NCI-H1105 (cell line): ENCODE results near the gene EVC2.
A peak's percentile ranks its signal among the peaks of the same experiment; 100 is the strongest.

ENCODE experiments used
- DNase-seq: peaks from one replicate; lab custom pipeline; 2025; lab: John Stamatoyannopoulos, UW

The EVC2 gene

DNA sequence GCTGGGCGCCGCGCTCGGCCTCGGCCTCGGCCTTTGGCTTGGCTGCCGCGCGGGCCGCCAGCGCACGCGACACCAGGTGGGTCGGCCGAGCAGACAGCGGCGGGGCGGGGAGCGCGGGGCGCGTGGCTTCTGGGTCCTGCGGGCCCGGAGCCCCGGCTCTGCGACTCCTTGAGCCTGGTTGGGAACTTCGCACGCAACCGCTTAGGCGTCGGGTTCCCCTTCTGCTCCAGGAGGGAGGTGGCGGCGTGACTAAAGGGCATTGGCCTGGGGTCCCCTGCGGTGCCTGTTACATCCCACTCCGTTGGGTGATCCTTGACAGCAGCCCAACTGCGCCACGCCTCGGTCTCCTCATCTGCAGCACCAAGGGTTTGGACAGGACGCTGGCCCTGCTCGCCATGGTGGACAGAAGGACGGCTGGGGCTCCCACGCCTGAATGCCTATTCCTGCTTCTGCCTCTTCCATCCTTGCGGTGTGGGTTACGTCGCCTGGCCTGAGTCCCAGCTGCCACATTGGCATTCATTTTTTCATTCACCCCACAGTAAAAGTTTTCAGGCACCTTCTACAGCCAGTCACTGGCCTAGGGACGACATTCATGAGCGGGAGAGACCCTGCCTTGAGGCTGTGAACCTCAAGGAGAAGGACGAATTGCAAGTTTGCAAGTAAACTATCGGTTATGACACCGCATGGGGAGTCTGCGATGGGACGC is 3.3 kb upstream of the EVC2 start:
- DNase-seq, result no peak

DNA sequence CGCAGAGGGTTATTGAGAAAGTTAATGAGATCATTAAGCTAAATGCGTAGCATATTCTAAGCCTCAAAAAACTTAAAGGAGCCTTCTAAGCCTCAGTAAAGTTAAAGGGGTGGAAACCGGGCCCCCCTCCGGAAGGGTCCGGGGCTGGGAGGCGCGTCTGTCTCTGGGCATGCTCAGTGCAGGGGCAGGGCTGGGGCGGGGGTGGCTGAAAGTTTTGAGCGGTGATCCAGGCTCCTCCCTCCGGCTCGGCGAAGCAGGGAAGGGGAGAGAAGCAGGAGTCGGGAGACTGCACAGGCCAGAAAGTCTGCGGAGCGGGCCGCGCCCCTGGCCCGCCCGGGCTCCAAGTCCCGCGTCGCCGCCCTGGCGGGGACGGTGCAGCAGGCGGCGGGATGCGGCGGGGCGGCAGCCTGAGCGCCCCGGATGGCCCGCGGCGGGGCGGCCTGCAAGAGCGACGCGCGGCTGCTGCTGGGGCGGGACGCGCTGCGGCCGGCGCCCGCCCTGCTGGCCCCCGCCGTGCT is 2.7 kb upstream of the EVC2 start, which contains the start of gene EVC:
Gene EVC (plus strand): TSS at position 241 of the 518 bp plus-strand sequence. CDS start 180 bp downstream, at position 421.
- DNase-seq, result peak; percentile 3

DNA sequence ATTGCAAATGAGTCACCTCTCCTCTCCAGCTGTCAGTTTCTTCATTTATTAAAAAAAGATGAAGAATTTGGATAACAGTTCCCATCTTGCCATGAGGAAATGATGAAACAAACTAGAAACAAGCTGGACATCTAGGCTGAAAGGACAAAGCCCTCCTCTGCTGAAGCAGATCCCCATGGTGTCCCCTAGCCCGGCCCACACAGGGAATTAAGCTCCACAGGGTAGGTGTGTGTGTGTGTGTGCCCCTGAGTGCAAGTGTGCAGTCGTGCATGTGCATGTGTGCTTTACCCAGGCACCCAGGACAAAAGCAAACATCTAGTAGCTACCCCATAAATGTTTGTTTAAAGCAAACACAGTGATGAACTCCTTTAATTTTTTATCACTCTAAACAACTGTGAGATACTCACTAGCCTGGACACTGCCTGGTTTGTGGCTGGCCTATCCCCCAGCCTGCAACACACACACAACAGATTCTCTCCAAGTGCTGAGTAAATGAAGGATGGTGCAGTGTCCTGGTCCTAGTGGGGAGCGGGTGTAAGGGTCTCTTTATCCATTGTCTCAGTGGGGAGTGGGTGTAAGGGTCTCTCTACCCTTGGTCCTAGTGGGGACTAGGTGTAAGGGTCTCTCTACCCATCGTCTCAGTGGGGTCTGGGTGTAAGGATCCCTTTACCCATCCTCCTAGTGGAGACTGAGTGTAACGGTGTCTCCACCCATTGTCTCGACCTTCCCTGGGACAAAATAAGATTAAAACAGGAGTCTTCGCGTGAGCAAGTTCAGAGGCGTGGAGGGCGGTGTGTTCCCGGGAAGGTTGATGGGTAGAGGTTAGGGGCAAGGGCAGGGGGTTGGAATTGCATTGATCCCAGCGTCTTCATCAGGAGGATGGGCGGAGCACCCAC is 2.0 kb upstream of the EVC2 start:
- DNase-seq, result no peak

DNA sequence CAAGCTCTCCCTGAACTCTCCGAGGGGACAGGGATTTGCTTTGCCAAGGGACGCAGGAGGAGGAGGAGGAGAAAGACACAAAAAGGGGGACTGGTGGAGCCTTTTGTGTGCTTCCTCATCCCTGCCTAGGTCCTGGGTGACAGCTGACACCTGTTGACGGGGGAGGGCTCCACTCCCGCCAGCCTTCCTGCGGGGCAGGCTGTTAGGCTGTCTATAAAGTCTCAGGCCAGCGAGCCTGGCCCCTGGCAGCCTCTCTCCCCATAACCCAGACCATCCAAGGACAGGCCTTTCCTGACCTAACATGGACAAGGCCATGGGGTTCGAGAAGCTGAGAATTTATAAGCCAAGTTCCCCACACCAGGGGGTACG is 832 bp upstream of the EVC2 start:
- no peak for DNase-seq

DNA sequence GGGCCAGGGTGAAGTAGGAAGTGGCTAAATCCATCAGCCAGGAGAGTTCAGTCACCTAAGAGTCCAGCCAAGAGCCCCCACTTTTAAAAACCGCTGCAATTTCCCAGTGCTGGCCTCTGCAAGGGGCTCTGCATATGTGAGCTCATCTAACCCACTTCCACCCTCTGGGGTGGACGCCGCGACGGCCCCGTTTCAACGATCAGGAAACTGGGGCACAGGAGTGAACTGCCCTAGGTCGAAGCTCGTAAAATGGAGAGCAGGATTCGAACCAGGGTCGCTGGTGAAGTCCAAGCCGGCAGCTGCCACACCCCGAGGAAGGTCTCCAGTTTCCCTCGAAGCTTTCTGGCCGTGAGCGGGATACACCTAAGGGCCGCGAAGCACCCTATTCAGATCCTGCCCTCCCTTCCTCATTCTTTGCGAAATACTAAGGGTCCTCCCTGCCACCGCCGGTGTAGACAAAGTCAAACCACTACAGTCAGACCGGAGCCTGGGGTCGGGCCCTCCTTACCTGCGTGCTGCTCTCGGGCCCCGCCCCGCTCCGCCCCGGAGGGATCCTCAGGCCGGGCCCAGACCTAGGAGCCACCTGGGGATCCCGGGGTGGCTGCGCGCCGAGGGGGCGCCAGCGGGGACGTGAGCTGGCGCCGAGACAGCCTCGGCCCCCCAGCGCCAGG is 446 bp downstream of the EVC2 start:
- DNase-seq, result no peak

DNA sequence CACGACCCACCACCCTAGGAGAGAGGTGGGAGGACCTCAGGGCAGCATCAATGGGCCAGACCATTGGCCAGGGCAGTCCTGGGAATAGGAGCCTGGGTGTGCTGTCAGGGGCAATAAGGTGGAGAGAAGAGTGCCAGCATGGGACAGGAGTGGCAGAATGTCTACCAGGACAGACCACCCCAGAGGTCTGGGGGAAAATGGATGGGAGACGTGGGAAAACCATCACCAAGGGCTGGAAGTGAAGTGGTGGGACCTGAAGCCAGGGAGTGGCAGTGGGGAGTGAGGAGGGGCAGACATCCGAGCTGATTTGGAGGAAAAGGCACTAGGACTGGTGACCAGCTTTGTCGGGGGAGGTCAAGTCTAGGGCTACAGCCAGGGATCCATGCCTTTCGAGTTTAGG is 993 bp downstream of the EVC2 start:
- no peak for DNase-seq

DNA sequence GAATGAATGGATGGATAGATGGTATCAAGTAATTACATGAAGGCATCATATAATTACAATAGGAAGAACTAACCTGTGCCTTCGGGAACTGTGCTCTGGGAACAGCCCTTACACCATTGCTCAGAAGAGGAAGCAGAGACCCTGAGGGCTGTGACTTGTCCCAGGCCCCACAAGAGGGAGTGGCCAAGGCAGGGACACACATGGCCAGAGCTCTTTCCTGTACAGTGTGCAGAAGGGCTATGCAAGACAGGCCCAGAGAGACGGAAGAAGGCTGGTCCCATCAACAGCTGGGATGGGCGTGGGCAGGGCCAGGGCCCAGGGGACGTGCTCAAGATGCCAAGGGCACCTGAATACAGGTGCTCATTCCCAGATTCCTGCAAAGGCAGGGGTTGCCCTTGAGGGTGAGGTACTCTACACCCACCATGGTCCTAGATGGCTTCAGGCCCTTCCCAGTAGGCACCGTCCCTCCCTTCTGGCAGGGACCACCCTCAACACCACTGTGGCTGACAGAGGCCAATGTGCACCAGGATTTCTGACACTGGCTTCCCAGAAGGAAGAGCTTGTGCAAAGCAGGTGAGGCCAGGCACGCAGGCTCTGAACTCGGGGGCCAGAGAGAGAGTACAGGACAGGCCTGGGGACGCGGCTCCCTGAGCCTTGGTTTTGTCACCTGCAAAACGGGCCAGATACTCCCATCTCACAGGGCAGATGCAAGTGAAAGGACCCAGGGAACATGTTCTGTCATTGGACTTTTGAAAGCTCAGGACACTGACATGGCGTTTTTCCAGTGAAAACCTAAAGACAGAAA is 1.7 kb downstream of the EVC2 start:
- no peak for DNase-seq

DNA sequence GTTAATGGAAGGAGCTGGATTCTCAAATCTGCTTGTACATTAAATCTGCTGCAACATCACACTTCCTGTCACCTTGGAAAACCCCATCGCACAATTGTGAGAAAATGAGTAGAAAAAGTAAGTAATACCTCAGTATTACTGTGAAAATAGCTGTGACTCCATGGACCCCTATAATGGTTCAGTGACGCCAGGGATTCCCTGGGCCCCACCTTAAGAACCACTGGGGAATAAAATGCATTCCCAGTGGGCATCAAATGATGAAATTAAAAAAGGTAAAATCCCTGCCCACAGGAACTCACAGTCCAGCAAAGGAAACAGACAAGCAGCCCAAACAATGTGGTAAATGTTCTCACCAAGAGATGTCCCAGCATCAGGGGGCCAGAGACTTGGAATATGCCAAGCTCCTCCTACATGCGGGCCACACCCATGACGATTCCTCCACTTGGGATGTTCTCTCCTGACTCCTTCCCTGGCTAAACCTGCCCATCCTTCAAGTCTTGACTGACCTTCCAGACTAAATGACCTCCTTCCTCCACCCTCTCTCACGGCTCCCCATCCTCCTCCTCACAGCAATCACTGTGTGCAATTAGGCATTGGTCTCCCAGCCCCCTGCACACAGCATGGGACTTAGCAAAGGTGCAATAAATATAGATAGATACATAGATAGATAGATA is 2.6 kb downstream of the EVC2 start:
- no peak for DNase-seq

DNA sequence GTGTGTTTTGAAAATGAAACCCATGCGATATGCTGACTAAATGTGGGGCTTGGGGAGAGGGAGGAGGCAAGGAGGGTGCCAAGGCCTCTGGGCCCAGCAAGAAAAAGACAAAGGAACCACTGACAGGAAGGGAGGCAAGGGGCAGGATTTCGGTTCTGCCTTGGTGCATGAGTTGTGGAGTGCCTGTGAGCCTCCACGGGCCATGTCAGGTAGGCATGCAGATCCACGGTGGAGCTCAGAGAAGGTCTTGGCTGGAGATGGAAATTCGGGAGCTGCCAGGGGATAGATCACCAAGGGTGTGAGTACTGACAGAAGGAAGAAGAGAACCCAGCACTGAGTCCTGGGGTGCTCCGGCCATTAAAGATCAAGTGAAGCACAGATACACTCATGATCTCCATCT is 4.1 kb downstream of the EVC2 start:
- DNase-seq, result no peak

DNA sequence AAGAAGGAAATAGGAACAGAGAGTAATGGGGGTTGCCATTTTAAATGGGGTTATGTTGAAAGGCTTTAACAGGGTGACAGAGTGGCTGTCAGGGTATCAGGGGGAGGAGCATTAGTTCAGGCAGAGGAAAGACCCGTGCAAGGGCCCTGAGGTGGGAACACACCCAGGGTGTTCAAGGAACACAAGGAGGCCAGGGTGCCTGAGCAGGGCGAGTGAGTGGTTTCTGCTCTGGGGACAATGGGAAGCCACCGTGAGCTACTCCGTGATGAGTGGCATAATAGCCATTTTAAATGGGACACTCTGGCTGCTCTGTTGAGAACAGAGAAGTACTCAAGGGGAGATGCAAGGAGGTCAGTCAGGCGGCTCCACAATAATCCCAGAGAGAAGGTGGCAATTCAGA is 4.5 kb downstream of the EVC2 start:
- DNase-seq, result no peak

DNA sequence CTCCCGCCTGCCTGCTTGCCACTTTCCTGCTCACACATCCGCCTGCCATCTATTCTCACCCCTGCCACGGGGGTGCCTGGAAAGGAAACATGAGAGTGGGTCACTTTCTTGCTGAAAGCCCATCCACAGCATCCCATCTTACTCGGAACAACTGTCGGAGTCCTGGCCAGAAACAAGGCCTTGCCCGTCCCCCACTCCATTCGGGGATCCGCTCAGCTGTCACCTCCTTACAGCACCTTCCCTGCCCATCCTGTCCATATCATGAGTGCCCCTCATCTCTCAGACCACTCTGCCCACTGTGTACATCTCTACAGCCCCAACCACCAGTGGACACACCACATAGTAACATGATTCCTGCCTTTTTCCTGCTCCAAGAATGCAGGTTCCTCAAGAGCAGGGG is 6.4 kb downstream of the EVC2 start:
- no peak for DNase-seq

DNA sequence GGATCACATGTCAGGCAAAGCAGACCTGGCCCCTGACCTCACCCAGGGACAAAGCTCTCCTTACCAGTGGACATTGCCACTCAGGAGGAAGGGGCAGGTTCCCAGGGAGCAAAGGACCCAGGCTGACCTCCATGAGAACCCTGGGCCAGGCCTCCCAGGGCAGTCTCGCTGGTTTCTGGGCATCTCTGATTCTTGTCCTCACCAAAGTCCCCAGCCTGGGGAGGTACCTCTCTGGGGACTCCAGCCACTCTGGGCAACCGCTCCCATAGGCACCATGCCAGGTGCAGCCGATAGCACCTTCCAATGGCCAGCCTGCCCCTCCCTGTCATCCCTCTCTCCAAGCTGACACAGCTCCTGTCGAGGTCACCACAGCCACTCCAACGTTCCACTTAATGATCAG is 7.9 kb downstream of the EVC2 start:
- no peak for DNase-seq

DNA sequence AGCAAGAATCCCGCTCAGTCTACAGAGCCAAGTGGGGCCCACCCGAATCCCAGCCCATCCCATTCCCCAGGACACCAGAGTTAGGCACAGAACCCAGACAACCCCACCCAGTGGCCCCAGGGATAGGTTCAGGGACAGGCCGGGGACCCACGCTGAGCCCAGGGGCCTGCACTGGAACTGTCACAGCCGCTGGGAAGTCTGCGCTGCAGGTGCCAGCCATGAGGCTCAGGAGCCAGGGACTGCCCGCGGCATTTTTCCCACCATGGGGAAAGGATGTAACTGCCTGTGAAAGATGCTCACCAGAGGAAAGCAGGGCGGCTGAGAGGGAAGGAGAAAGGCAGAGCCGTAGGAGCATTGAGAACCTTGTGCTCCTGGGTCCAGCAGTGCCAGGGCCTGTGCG is 12.0 kb downstream of the EVC2 start:
- DNase-seq, result no peak

DNA sequence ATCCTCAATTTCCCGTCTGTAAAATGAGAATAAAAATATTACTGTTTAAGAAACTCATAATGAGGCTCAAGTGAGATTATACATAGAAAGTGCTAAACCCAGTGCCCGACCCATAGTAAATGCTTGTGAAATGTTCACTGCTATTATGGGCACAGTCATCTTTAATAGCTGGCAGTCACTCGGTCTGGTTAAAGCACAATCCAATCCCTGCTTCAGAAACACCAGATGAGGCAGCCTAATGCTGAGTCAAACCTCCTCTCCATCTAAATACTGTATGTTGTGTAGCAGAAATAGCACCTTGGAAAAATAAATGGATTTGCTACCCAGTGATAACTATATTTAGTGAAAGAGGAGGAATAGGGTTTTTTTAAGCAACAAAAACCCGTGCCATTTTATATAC is 14.5 kb downstream of the EVC2 start:
- no peak for DNase-seq

DNA sequence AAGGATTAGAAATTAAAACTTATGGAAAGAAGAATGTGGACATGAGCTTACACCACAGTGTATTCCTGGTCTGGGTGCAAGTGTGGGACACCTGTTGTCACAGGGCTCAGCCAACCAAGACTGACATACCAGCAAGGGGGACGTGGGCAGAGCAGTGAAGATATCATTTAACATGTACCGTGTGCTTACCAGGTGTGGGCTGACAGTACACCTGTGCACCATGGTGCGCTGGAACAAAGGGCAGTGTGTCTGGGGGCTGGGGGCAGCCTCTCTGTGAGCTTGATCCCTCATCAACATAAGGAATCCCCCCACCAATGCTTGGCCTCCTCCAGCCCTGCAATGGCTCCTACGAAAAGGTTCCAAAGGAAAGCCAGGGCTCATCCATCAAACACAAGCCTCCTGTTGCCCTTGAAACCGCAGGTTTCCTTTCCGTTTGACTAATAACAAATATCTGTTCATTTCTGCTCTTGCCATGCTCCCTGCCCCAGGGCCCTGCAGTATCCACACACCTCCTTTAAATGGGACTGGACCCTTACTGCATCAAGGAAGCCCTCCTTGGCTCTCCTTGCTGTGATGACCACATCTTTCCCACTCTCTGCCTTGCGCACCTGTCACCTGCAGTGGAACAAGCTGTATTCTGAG is 16.7 kb downstream of the EVC2 start:
- no peak for DNase-seq

DNA sequence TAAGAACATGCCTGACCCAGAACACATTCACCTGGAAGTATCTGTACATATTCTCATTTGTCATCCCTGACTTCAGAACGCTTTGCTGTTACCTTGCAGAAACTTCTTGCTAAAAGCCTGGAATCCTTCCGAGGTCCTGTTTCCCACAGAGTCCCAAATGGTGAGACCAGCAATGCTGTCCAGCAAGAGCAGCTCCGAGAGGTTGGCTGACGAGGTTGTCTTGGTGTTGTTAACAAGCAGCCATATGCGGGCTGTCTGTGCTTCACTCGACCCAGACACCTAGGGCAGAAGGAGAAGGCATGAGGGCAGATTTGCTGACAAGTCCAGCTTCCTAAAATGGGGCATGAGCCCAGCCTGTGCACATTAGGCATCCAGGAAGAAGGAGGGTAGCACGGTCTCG is 19.3 kb downstream of the EVC2 start:
- DNase-seq, result no peak

DNA sequence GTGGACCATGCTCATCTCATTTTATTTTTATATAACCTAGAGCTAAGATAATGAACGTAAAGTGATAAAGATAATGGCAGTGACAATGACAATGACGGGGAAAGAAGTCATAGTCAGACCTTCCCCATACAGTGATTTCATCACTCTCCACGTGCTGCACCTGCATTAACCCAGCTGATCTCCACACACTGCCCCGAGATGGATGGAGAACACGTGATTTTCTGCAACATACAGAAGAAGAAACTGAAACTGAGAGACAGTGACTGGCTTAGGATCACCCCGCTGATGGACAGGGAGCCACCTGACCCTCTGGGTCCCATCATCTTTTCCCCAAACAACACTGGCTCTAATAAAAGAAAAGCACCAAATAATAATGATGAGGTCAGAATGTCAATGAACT is 22.0 kb downstream of the EVC2 start:
- no peak for DNase-seq

DNA sequence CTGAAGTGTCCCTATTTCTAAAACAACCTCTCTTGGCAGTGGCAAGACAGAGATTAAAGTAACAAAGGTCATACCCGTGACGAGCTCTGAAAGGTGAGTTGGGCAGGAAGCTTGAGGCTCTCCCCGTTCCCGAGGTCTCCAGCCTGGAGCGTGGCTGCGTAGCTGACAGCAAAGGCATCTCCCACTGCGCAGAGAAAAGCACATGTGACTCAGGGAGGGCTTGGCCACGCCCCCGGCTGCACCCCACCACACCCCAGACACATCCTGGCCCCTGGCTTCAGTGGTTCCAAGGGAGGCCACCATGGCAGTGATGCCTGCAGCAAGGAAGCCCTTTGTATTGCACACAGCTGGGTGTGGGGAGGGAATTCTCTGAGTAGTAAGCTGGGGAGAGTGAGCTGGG is 23.1 kb downstream of the EVC2 start:
- no peak for DNase-seq

DNA sequence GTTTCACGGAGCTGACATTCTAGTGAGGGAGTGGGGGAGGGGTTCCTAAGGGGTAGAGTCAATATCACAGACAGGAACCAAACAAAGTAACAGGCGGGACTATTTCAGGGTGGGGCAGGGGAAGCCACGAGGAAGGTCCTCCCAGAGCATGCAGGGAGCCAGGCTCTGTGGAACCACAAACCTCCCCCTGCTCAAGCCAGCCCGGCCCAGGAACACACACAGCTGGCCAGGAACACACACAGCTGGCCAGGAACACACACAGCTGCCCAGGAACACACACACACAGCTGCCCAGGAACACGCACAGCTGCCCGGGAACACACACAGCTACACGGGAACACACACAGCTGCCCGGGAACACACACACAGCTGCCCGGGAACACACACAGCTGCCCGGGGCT is 24.8 kb downstream of the EVC2 start:
- no peak for DNase-seq

DNA sequence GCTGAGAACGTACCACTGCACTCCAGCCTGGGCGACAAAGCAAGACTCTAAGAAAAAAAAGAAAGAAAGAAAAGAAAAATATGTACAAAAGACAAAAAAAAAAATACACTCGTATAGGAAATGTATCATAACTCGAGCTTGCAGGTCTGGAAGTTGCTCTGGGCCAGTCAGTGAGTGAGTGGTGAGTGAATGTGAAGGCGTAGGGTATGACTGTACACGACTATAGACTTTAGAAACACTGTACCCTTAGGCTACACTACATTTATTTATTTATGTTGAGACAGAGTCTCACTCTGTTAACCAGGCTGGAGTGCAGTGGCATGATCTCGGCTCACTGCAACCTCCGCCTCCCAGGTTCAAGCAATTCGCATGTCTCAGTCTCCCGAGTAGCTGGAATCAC is 29.4 kb downstream of the EVC2 start:
- no peak for DNase-seq

DNA sequence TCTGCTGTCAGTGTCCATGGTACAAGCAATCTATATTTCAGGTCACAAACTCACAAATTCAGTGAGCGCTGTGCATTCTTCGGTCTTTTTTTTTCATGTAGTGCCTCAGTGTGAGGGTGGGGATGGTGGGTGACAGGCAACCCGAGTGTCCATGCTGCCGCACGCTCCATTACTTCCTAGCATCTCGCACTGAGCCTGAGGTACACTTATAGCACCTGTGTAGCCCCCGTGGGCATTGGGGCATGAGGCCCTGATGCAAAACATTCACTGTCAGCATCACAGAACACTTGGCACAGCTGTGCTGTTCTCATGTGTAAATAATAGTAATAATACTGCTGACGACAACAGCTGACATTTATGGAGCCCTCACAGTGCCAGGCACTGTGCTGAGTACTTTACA is 31.6 kb downstream of the EVC2 start:
- DNase-seq, result no peak
